ENCODE data around the gene ZNF385B. TPM values are rescaled to one million over a fixed set of nuclear protein-coding genes. Genes with fewer than 3 reads are reported as not detected.

Gene ZNF385B
- polyA plus RNA-seq, 1 of the 3 experiments (the other 2 are of a cell fraction), result 0.16 TPM

DNA sequence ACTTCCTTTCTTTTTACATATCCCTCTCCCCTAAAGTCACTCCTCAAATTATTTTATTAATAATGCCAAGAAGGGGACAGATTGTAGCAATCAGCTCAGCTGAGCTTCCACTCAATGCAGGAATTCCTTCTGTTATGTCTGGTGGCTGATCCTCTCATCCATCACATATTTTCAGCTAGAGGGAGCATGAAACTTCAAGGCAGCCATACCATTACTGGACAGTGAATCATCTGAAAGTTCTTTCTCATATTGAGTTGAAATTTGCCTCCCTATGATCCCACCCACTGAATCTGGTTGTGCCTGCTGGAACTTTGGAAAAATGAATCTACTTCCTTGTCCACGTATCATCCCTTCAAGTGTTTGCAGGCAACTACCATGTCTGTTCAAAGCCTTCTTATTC lies 11.2 kb downstream of the ZNF385B start (continued):
- peak; percentile 60 for TF ChIP-seq CTCF (IDR thresholded peaks at IDR 0.05)

DNA sequence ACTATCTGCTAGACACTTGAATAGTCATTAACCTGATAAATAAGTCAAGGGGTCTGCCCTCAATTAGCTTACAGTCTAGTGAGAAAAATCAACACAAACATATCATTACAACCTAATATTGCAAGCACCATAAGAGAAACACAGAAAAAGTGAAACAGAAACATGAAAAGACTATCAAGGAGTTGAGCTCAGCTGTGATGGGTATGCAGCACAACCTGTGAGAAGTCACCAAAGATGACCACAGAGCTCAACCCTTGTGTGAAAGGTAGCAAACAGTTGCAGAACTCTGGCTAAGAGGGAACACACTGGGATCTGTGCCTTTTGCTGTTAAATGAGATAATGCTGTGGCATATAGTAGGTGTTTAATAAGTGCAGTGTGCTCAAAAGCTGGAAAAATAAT lies 11.7 kb downstream of the ZNF385B start:
- ChIA-PET POLR2A (no interaction called here), CTCF (interaction anchor here (1.1 to 1.7 kb wide), 3 partner anchors 11 to 228 kb away, joined by 3 to 7 read pairs (median 3); no protein-coding TSS in a partner anchor)
- Histone ChIP-seq H3K27ac (ENCODE audit: low read depth in 2 of 2, low read length in 1 of 2) (no peak overlapping the region), H3K36me3 (replicated peaks in 1 of 2; ENCODE audit: control insufficient read depth in 1 of 2, insufficient read depth in 2 of 2, low read length in 1 of 2) (no peaks in the 10 kb centered on the region), H4K20me1 (ENCODE audit: insufficient read depth) (no peaks in the 10 kb centered on the region), H3K9ac (no peak overlapping the region), H3K27me3 (ENCODE audit: insufficient read depth) (no peaks in the 10 kb centered on the region; the same call in 1 of the 2 replicates), H2AFZ (ENCODE audit: low read depth) (no peak overlapping the region), H3K9me3 (0 out of 2 replicates have a peak, but pooled peaks cover 4% of the 10 kb centered on the region), H3K4me1 (ENCODE audit: control insufficient read depth in 1 of 2, insufficient read depth in 2 of 2, low read depth in 1 of 2, low read length in 1 of 2) (peaks cover 0 to 2% of the 10 kb centered on the region in 2 experiments; a peak in 1 of 4 replicates), H3K4me2 (no peak overlapping the region), H3F3A (replicated peaks; ENCODE audit: insufficient read depth) (no peaks in the 10 kb centered on the region), H3K9me2 (no peaks in the 10 kb centered on the region), H3K79me2 (ENCODE audit: insufficient read depth) (no peaks in the 10 kb centered on the region), H3K4me3 (ENCODE audit: low read depth in 2 of 2, low read length in 1 of 2) (no peak overlapping the region)
- TF ChIP-seq CHD2 (IDR thresholded peaks at IDR 0.05; ENCODE audit: low read length, partially characterized antibody) (no peak), SMC3 (IDR thresholded peaks at IDR 0.05; ENCODE audit: low read depth, low read length) (no peak), CTCF (IDR thresholded peaks at IDR 0.05) (no peak), MAX (IDR thresholded peaks at IDR 0.05; ENCODE audit: low read depth) (no peak), ZBTB33 (IDR thresholded peaks at IDR 0.05; ENCODE audit: borderline replicate concordance, low read depth) (no peak), NFIC (IDR thresholded peaks at IDR 0.05; ENCODE audit: borderline replicate concordance) (no peak), RAD21 (IDR thresholded peaks at IDR 0.05; ENCODE audit: low read length) (no peak), FOSL2 (IDR thresholded peaks at IDR 0.05; ENCODE audit: borderline replicate concordance, low read depth) (no peak), FOXM1 (IDR thresholded peaks at IDR 0.05; ENCODE audit: low read depth) (no peak)
- TF ChIP-seq, protein P1, sequence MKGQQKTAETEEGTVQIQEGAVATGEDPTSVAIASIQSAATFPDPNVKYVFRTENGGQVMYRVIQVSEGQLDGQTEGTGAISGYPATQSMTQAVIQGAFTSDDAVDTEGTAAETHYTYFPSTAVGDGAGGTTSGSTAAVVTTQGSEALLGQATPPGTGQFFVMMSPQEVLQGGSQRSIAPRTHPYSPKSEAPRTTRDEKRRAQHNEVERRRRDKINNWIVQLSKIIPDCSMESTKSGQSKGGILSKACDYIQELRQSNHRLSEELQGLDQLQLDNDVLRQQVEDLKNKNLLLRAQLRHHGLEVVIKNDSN (IDR thresholded peaks at IDR 0.05; ENCODE audit: borderline replicate concordance, low read depth), result no peak
- TF ChIP-seq, protein P2, sequence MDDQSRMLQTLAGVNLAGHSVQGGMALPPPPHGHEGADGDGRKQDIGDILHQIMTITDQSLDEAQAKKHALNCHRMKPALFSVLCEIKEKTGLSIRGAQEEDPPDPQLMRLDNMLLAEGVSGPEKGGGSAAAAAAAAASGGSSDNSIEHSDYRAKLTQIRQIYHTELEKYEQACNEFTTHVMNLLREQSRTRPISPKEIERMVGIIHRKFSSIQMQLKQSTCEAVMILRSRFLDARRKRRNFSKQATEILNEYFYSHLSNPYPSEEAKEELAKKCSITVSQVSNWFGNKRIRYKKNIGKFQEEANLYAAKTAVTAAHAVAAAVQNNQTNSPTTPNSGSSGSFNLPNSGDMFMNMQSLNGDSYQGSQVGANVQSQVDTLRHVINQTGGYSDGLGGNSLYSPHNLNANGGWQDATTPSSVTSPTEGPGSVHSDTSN (IDR thresholded peaks at IDR 0.05), result no peak
- no peak for DNase-seq
